IPS-18a (cell line): ENCODE results near the gene SOHLH2.
A peak's percentile ranks its signal among the peaks of the same experiment; 100 is the strongest.

ENCODE experiments used
- H3K27ac ChIP-seq: one replicate; pipeline ENCODE4 v1.5.1; 2013; ENCODE audit warnings: low read length
- H3K27me3 ChIP-seq: one replicate; pipeline ENCODE4 v1.6.1; 2013; ENCODE audit warnings: mild to moderate bottlenecking, low read length; ENCODE audit not compliant: control insufficient read depth, insufficient read depth
- H3K36me3 ChIP-seq: one replicate; pipeline ENCODE4 v1.6.1; 2013; ENCODE audit warnings: low read depth, low read length; ENCODE audit not compliant: control insufficient read depth
- H3K4me1 ChIP-seq: one replicate; pipeline ENCODE4 v1.6.1; 2013; ENCODE audit warnings: low read depth, low read length; ENCODE audit not compliant: control insufficient read depth
- H3K4me3 ChIP-seq: one replicate; pipeline ENCODE4 v1.5.1; 2013; ENCODE audit warnings: low read length
- H3K9ac ChIP-seq: one replicate; pipeline ENCODE4 v1.6.1; 2013; ENCODE audit warnings: mild to moderate bottlenecking, low read length, moderate library complexity
- H3K9me3 ChIP-seq: one replicate; pipeline ENCODE4 v1.6.1; 2013; ENCODE audit warnings: low read depth, low read length; ENCODE audit not compliant: control insufficient read depth

SOHLH2 gene

GRCh38 chr13:36147330-36147729 is 67.0 kb downstream of the SOHLH2 start:
- Histone ChIP-seq H3K9ac (no peak overlapping the region), H3K9me3 (no peaks in the 10 kb centered on the region), H3K4me1 (no peaks in the 10 kb centered on the region), H3K36me3 (no peaks in the 10 kb centered on the region), H3K27ac (no peak overlapping the region), H3K4me3 (no peak overlapping the region), H3K27me3 (no peaks in the 10 kb centered on the region)

- Histone ChIP-seq H3K4me3 (no peak overlapping the region), H3K4me1 (no peaks in the 10 kb centered on the region), H3K27ac (no peak overlapping the region), H3K9me3 (no peaks in the 10 kb centered on the region), H3K36me3 (no peaks in the 10 kb centered on the region), H3K9ac (no peak overlapping the region), H3K27me3 (no peaks in the 10 kb centered on the region)
Measured at GRCh38 chr13:36146511-36147269, 67.7 kb downstream of the SOHLH2 start.

- Histone ChIP-seq H3K4me1 (no peaks in the 10 kb centered on the region), H3K4me3 (no peak overlapping the region), H3K27me3 (no peaks in the 10 kb centered on the region), H3K9ac (no peak overlapping the region), H3K36me3 (no peaks in the 10 kb centered on the region), H3K9me3 (peaks cover 6% of the 10 kb centered on the region), H3K27ac (no peak overlapping the region)
Measured at GRCh38 chr13:36143738-36144137, 70.6 kb downstream of the SOHLH2 start.

GRCh38 chr13:36142735-36143134 is 71.6 kb downstream of the SOHLH2 start:
- Histone ChIP-seq H3K4me3 (no peak overlapping the region), H3K9ac (no peak overlapping the region), H3K4me1 (no peaks in the 10 kb centered on the region), H3K36me3 (no peaks in the 10 kb centered on the region), H3K27ac (no peak overlapping the region), H3K9me3 (peaks cover 6% of the 10 kb centered on the region), H3K27me3 (no peaks in the 10 kb centered on the region)

- H3K36me3 ChIP-seq, result no peaks in the 10 kb centered on the region
- H3K4me3 ChIP-seq, result no peak overlapping the region
- no peaks in the 10 kb centered on the region for H3K4me1 ChIP-seq
- H3K9me3 ChIP-seq, result peaks cover 6% of the 10 kb centered on the region
- H3K27me3 ChIP-seq, result peaks cover 24% of the 10 kb centered on the region
- H3K27ac ChIP-seq, result no peak overlapping the region
- H3K9ac ChIP-seq, result no peak overlapping the region
Measured at GRCh38 chr13:36135876-36136275, 78.5 kb downstream of the SOHLH2 start.

- Histone ChIP-seq H3K4me3 (no peak overlapping the region), H3K36me3 (no peaks in the 10 kb centered on the region), H3K4me1 (peaks cover 4% of the 10 kb centered on the region), H3K27ac (no peak overlapping the region), H3K27me3 (peaks cover 35% of the 10 kb centered on the region), H3K9me3 (no peaks in the 10 kb centered on the region), H3K9ac (no peak overlapping the region)
Measured at GRCh38 chr13:36134632-36135031, 79.7 kb downstream of the SOHLH2 start.

- H3K27ac ChIP-seq, result no peak overlapping the region
- H3K27me3 ChIP-seq, result peaks cover 40% of the 10 kb centered on the region
- no peaks in the 10 kb centered on the region for H3K36me3 ChIP-seq
Measured at GRCh38 chr13:36133950-36134626, 80.3 kb downstream of the SOHLH2 start.

GRCh38 chr13:36132376-36132775 is 82.0 kb downstream of the SOHLH2 start:
- Histone ChIP-seq H3K36me3 (no peaks in the 10 kb centered on the region), H3K9ac (no peak overlapping the region), H3K27me3 (peaks cover 55% of the 10 kb centered on the region), H3K27ac (no peak overlapping the region), H3K4me3 (no peak overlapping the region), H3K9me3 (no peaks in the 10 kb centered on the region), H3K4me1 (peaks cover 4% of the 10 kb centered on the region)

More at GRCh38 chr13:36133950-36134626, 80.3 kb downstream of the SOHLH2 start:
- Histone ChIP-seq H3K9ac (no peak overlapping the region), H3K4me3 (no peak overlapping the region), H3K9me3 (no peaks in the 10 kb centered on the region), H3K4me1 (peaks cover 4% of the 10 kb centered on the region)

- Histone ChIP-seq H3K4me3 (peak overlapping the region; percentile 75), H3K27me3 (peaks cover 55% of the 10 kb centered on the region)
Measured at GRCh38 chr13:36131931-36132297, 82.4 kb downstream of the SOHLH2 start.

GRCh38 chr13:36131222-36131930 is 83.0 kb downstream of the SOHLH2 start, which contains the start of gene DCLK1:
TSS of gene DCLK1 (minus strand) at chr13:36131382.
- peak within 1 kb of the TSS; percentile 75 for H3K4me3 ChIP-seq
- peaks cover 55% of the 10 kb centered on the region for H3K27me3 ChIP-seq
- H3K36me3 ChIP-seq, result no peaks in the 10 kb centered on the region
- peak within 1 kb of the TSS; percentile 32 for H3K9ac ChIP-seq
- no peaks in the 10 kb centered on the region for H3K9me3 ChIP-seq
- peaks cover 4% of the 10 kb centered on the region for H3K4me1 ChIP-seq
- no peak within 1 kb of the TSS for H3K27ac ChIP-seq

More at GRCh38 chr13:36131931-36132297, 82.4 kb downstream of the SOHLH2 start:
- Histone ChIP-seq H3K27ac (no peak overlapping the region), H3K36me3 (no peaks in the 10 kb centered on the region), H3K9me3 (no peaks in the 10 kb centered on the region), H3K4me1 (peaks cover 4% of the 10 kb centered on the region), H3K9ac (no peak overlapping the region)

- H3K27me3 ChIP-seq, result peaks cover 55% of the 10 kb centered on the region
- peaks cover 4% of the 10 kb centered on the region for H3K4me1 ChIP-seq
- H3K9me3 ChIP-seq, result no peaks in the 10 kb centered on the region
- H3K4me3 ChIP-seq, result peak overlapping the region; percentile 75
- peak overlapping the region; percentile 32 for H3K9ac ChIP-seq
- no peak overlapping the region for H3K27ac ChIP-seq
- H3K36me3 ChIP-seq, result no peaks in the 10 kb centered on the region
Measured at GRCh38 chr13:36130552-36131221, 83.7 kb downstream of the SOHLH2 start.
